GM19023 (cell line): Measurements from ENCODE around the gene DTL.

Experiments
- ATAC-seq: cut with Tn5 transposase; IDR thresholded peaks from one replicate; pipeline ENCODE4 v1.9.1; 2021; ENCODE audit warnings: mild to moderate bottlenecking, moderate library complexity; ENCODE audit not compliant: unreplicated experiment

The DTL gene

GRCh38 chr1:212124690-212125582 is 89.4 kb downstream of the DTL start:
- no peak for ATAC-seq

- ATAC-seq, result no peak
These were observed 90.1 kb downstream of the DTL start for GRCh38 chr1:212125654-212126053.

GRCh38 chr1:212127221-212127620 is 91.7 kb downstream of the DTL start:
- no peak for ATAC-seq

- no peak for ATAC-seq
These were observed 94.2 kb downstream of the DTL start for GRCh38 chr1:212129781-212130180.

GRCh38 chr1:212132025-212132424 is 96.5 kb downstream of the DTL start:
- no peak for ATAC-seq

- no peak for ATAC-seq
These were observed 97.8 kb downstream of the DTL start for GRCh38 chr1:212133319-212133718.

GRCh38 chr1:212135166-212135565 is 99.6 kb downstream of the DTL start:
- ATAC-seq, result no peak

GRCh38 chr1:212137854-212138253 is 102.3 kb downstream of the DTL start:
- ATAC-seq, result no peak

- no peak for ATAC-seq
These were observed 102.9 kb downstream of the DTL start for GRCh38 chr1:212138457-212138856.

- no peak for ATAC-seq
These were observed 104.1 kb downstream of the DTL start for GRCh38 chr1:212139526-212140135.

- ATAC-seq, result no peak
These were observed 105.9 kb downstream of the DTL start for GRCh38 chr1:212141404-212141803.

- no peak for ATAC-seq
These were observed 107.5 kb downstream of the DTL start for GRCh38 chr1:212142883-212143530.

- ATAC-seq, result no peak
These were observed 112.1 kb downstream of the DTL start for GRCh38 chr1:212147581-212148033.

GRCh38 chr1:212149566-212149965 is 114.0 kb downstream of the DTL start:
- no peak for ATAC-seq

GRCh38 chr1:212152308-212152693 is 116.8 kb downstream of the DTL start:
- no peak for ATAC-seq

- ATAC-seq, result no peak
These were observed 117.3 kb downstream of the DTL start for GRCh38 chr1:212152869-212153268.

GRCh38 chr1:212153635-212154034 is 118.1 kb downstream of the DTL start:
- no peak for ATAC-seq
